IPS DF 4.7 (cell line): ENCODE data around the gene DNAJC3.
"Not testable (repeated sequence)": the region's sequence is repeated elsewhere in the genome, so short reads cannot be mapped to it uniquely, and the experiment has no call there.

Experiments
- DNase-seq: peaks from one replicate; pipeline ENCODE4 v3.0.0-alpha.2; 2013; ENCODE audit warnings: low spot score; ENCODE audit errors: extremely low read depth

DNAJC3 gene

DNA sequence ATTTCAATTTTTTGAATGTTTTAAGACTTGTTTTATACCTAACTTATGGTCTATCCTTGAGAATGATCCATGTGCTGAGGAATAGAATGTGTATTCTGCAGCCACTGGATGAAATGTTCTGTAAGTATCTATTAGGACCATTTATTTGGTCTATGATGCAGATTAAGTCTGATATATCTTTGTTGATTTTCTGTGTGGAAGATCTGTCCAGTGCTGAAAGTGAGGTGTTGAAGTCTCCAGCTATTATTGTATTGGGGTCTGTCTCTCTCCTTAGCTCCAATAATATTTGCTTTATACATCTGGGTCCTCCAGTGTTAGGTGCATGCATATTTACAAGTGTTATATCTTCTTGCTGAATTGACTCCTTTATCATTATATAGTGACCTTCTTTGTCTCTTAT, 9.7 kb upstream of the DNAJC3 start:
- not testable (repeated sequence) for DNase-seq

DNA sequence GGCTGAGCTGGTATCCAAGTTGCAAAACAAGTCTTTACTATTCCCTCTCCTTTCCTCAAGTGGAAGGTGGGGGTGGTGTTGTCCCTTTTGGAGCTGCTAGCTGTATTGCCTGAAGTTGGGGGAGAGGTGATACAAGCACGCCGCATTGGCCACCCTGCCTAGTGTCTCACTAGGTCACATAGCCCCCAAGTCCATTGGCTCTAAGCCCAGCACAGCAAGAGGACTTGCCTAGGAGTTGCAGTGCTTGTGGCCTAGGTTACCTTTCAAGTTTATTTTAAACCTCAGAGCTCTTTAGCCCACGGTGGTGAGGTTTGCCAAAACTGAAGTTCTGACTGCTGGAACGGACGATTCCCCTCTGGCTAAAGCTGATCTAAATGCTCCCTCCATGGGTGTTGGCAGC, 5.3 kb upstream of the DNAJC3 start:
- no peak for DNase-seq

DNA sequence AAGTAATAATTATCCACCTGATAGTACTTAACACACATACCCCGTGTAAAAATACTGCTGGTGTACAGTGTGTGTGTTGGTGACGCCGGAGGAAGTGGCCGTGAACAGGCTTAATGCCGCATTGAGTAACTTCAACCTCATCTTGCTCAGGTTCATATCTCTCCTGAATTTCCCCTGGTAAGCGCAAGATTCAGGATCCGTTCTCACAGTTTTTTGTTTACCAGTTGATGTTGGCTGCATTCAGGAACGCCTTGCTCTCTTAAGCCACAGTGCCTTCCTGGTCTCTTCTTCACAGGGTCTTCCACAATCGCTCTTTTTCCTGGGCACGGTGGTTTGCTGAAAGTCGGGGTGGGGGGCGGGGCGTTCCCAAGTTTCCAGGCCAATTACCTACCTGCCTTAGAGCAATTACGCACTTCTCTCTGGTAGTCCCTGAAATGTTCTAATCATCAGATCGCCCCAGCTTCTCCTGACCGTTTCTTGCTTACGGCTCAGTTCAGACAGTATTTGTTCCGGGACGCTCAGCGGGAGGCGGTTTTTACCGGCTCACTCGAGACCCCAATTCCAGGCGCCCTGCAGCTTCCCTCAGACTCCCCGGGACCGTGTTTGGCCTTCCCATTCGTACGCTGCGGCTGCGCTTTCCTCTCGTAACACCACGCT, 706 bp upstream of the DNAJC3 start:
- no peak for DNase-seq

DNA sequence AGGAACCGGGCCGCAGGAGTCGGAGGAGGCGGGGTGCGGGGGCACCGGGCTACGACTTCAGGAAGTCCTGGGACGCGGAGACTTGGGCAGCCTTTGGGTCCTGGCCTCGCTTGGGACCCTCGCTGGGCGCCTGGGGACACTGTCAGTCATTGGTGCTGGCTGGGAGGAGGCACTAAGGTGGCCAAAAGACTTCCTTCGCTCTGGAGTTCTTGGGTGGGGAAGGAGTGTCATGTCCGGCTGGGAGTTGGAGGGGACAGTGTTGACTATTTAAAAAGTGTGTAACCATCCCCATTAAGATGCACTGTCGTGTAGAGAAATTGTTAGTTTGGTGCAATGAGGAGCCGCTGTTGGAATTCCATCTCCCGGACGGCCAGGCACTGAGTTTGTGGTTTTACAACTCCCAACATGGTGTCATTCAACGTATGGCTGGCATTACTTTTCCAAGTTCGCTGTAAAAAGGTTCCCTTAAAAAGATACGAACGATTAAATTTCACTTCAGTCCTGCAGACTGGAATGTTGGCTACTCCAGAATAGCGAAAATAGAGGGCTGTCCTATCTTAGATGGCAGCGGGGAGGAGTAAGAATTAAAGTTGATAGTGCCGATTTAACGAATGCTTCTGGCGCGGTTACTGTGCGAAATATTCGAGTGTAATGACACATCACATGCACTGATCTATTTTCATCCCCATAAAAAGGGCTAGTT, 776 bp downstream of the DNAJC3 start:
- DNase-seq = no peak

DNA sequence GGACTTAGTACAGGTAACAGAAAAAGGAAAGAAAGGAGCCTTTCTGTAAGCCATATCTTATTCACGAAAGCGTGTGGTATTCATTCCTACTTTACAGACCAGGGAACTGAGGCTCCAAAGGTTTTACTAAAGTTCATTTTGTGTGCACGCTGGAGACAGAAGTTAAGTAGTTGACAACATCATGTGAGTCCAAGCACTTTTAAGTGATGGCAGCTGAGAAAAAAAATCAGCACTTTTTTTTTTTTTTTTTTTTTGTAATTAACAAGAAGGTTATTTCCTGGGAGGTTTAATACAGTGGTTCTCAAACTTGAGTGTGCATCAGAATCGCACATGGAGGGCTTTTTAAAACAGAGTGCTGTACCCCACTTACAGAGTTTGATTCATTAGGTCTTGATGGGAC, 2.0 kb downstream of the DNAJC3 start:
- no peak for DNase-seq

DNA sequence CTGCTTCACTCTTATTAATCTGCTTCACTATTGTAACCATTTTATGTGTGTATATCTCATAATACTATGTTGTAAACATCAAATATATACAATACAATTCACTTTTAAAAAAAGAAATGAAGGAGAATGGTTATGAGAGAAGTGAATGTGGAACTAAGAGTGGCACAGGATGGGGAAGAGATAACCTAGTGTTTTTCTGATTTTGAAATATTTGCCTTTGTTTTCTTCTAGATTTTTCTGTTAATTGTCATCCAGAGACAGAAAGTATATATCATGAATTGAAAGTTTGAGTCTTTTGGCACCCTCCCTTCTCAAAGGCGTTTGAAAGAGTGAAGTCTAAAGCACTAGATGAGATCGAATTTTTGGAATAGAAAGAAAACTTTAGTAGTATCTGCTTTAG, 2.8 kb downstream of the DNAJC3 start:
- no peak for DNase-seq

DNA sequence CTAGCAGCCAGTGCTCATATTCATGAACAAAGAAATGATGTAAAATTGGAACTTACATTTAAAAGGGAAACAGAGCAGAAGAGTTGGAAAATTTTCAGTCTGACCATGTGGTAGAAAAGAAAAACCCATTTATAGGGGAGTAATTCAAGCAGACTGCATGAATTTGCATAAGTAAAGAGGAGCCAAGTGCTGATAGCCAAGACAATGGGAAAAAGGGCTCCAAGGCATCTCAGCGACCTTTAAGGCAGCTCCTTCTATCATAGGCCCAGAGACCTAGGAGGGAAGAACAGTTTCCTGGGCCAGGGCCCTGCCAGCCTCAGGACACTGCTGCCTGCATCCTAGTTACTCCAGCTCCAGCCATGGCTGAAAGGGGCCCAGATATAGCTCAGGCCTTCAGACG, 7.5 kb downstream of the DNAJC3 start:
- no peak for DNase-seq

DNA sequence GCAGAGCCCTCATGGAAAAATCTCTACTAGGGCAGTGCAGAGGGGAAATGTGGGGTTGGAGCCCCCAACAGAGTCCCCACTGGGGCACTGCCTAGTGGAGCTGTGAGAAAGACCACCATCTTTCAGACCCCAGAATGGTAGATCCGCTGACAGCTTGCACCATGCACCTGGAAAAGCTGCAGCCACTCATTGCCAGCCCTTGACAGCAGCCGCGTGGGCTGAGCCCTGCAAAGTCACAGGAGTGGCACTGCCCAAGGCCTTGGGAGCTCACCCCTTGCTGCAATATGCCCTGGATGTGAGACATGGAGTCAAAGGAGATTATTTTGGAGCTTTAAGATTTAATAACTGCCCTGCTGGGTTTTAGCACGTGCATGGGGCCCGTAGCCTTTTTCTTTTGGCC, 8.0 kb downstream of the DNAJC3 start:
- not testable (repeated sequence) for DNase-seq

DNA sequence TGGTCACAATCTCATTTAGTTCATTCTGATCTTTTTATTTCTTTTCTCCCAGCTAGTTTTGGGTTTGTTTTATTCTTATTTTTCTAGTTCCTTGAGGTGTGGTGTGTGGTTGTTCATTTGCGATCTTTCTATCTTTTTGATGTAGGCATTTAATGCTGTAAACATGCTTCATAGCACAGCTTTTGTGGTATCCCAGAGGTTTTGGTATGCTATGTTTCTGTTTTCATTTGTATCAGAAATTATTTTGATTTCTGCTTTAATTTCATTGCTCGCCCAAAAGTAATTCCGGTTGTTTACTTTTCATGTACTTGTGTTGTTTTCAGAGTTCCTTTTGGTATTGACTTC, 12.6 kb downstream of the DNAJC3 start:
- DNase-seq = no peak

DNA sequence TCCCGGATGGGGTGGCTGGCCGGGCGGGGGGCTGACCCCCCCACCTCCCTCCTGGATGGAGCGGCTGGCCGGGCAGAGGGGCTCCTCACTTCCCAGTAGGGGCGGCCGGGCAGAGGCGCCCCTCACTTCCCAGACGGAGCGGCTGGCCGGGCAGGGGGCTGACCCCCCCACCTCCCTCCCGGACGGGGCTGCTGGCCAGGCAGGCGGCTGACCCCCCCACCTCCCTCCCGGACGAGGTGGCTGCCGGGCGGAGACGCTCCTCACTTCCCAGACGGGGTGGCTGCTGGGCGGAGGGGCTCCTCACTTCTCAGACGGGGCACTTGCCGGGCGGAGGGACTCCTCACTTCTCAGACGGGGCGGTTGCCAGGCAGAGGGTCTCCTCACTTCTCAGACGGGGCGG, 14.0 kb downstream of the DNAJC3 start:
- DNase-seq = not testable (repeated sequence)

DNA sequence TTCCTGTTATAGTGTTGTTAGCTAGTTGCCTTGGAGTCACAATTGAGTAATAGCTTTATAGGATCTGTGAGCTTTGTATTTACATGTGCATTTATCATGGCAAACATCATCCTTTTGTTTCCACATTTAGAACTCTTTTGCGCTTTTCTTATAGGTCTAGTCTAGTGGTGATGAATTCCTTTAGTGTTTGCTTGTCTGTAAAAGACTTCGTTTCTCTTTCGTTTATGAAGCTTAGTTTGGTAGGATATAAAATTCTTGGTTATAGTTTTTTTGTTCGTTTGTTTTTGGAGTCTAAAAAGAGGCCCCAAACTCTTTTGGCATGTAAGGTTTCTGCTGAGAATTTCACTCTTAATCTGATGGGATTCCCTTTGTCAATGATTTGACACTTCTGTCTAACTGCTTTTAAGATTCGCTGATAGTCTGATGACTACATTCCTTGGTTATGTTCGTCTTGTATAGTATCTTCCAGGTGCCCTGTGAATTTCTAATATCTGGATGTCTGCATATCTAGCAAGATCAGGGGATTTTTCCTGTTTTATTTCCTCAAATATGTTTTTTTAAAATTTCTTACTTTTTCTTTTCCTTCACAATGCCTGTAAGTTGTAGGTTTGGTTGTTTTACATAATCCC, 20.2 kb downstream of the DNAJC3 start:
- DNase-seq = no peak

DNA sequence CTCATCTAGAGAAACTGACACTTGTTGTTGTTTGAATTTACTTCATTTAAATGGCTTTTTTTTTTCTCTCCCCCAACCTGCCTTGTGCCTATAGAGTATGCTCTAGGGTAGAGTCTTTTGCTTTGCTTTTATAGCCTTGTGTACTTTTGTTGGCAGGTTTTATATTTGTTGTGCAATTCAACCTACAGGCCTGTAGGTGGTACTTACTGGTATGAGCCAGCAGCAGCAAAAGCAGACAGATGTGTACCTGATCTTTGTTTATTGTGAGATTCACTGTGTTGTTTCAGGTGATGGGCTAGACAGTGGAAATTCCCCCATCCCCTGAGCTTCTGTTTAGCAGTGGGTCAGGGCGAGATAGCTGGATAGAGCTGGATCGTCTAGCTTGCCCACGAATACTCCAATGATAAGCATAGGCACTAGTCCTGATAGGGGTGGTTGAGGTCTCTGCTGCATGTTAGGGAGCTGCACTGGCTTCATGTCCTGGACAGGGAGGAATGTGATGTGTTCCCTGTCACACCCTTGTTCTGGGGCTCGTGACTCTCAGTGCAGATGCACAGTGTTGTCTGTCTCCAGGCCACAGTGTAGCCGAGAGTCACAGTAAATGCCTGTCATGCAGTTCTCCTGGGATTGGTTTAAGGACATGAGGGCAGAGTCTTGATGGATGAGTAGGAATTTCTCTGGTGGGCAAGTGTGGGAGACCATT, 21.3 kb downstream of the DNAJC3 start:
- DNase-seq = no peak

DNA sequence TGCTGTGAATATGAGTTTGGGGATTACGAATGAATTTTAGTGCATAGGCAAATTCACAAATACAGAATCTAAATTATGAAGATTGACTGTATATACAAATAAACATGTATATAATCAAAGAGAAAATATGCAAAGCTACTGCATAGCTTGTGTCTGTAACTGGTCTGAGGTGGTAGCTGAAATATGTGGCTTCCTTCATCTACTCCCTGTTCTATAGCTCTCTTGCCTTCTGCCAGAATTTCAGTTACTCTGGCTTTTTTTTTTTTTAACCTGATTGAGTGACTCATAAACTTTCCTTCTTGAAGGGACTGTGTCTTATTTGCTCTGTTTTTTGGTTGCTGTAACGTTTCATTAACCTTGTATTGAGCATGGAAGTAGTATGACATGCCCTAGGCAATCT, 26.6 kb downstream of the DNAJC3 start:
- no peak for DNase-seq

DNA sequence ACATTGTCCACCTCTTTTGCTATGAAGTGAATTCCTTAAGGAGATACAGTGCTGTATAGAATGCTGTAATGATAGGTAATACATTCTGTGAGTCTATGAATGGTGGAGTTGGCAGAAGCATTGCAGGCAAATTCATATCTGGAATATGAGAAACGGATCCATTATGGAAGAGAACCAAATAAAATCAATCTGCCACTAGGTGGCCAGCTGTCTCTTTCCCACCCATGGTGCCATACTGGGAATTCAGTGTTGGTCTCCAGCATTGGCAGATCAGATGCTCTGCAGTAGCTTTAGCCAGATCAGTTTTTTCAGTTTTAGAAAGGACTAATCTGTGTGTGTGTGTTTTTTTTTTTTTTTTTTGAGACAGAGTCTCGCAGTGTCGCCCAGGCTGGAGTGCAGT, 27.6 kb downstream of the DNAJC3 start:
- DNase-seq = no peak

DNA sequence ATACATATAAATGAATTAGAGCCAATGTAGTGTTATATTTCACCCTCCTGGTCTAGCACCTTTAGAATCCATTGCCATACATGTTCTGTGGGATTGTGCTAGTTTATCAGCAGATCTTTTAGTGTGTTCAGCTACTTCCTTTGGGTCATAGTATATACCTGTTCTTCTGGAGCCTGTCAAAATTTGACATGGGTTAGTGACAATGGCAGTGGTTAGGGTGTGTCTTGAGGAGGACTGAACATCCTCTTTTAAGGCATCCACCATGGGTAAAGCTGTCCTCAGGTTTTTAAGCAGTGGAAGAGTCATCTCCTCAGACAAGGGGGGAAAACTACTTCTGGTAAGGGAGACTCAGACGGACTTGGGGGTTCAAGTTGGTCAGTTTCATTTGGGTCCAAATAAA, 29.4 kb downstream of the DNAJC3 start:
- no peak for DNase-seq

DNA sequence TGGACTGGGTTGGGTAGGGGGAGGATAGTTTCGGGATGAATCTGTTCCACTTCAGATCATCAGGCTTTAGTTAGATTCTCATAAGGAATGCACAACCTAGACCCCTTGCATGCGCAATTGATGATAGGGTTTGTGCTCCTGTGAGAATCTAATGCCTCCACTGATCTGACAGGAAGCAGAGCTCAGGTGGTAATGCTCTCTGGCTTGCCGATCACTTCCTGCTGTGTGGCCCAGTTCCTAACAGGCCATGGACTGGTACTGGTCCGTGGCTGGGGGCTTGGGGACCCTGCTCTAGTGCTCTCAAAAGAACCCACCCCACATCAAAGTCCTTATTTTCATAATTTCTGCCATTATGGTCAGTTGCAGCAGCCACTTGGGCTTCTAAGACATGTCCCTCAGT, 30.1 kb downstream of the DNAJC3 start:
- no peak for DNase-seq

DNA sequence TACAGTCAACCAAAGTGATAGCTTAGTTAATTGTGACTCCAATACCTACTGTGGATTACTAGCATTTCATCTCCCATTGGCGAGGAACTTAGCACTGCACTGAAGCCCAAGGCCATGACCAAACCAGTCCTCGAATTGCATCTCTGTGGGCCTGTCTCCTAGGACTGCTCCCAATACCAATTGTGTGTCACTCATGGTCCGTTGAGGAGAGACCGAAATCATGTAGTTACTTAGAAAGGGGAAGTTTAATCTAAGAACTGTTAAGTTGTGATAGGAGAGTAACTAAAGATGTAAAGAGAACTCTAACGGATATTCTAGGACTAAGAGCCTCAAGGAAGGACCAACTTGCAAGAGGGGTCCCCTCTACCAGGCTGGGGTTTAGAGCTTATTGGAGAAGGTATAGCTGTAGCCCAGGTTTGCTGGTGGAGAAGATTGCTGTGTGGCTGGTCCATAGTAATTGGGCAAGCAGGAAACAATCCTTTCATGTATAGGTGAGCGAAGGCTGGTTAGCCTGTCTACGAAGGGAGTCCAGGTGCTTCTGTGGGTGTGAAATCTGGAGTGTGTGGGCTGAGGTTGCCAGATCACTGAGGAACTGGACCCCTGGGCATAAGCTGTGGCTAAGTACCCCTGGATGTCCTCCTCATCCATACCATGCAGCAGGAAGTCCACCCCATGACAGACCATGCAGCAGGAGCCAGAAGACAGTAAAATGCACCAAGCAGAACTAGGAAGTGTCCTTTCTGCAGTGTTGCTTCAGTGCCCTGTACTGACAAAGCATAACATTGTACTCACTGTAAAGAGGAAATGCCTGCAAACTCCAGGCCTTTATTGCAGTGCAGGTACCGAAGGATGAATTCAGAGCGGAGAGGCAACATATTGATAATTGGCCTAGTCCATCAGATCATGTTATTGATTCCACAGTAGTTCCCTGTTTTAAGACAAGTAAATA, 30.8 kb downstream of the DNAJC3 start:
- DNase-seq = no peak

DNA sequence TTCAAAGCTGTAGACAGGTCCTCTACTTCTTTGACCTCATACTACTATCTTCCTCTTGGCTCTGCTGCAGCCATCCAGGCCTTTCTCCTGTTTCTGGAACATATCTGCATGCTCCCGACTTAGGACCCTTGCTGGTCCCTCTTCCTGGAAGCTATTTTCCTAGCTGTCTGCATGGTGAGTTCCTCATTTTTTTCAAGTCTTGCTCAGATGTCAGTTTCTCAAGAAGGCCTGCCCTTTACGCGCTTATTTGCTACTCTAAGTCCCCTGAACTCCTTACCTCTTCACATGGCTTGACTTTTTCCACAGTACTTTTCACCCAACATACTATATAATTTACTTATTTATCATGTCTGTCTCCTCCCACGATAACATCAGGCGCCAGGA, 31.4 kb downstream of the DNAJC3 start:
- DNase-seq = no peak

DNA sequence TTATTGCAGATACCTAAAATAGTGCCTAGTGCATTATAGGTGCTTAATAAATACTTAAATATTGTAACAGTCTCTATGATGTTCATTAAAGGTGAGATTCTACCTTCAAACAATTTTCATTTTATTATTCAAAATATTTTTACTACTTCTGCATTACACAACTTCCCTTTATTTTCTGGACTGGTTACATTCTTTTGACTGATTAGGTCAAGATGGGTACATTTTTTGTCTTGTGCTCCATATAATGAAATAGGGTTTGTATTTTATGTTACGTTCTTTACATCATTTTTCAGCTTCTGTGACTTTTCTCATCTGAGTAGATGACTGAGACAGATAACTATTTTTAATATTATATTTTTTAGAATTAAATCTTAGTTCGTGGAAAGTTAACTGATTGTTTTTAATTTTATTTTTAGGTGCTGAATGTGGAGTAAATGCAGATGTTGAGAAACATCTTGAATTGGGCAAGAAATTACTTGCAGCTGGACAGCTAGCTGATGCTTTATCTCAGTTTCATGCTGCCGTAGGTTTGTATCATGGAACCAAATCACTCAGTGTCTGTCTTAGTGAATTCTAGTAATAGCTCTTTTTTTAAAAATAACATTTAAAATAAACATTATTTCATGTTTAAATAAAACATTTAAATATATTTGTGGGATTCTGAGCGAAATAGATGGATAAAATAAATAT, 32.0 kb downstream of the DNAJC3 start:
- DNase-seq = no peak

DNA sequence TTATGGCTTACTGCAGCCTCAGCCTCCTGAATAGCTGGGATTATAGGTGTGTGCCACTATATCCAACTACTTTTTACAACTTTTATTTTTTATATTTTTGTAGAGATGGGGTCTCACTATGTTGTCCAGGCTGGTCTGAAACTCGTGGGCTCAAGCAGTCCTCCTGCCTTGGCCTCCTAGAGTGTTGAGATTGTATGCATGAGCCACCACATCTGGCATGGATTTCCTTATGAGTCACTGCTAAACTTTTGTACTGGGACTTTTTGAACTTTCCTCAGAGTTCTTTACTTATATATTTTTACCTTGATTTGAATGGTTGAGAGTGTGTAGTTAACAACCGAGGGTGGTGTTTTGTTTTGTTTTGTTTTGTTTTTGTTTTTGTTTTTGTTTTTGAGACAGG, 33.4 kb downstream of the DNAJC3 start:
- no peak for DNase-seq

DNA sequence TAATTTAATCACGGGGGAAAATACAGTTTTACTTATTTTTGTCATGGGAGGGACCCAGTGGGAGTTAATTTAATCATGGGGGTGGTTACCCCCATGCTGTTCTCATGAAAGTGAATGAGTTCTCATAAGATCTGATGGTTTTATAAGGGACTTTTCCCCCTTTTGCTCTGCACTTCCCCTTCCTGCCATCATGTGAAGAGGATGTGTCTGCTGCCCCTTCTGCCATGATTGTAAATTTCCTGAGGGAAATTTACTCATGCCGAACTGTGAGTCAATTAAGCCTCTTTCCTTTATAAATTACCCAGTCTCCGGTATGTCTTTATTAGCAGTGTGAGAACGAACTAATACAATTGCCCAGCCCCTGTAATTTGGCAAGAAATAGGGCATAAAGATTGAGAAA, 35.9 kb downstream of the DNAJC3 start:
- DNase-seq = not testable (repeated sequence)
